ENCODE data around the gene CDK14.

- TF ChIP-seq CTCF (IDR thresholded peaks at IDR 0.05) = no peak
- TF ChIP-seq POLR2A (IDR thresholded peaks at IDR 0.05) = no peak
Measured at GRCh38 chr7:91013078-91013477, 417.0 kb downstream of the CDK14 start.

All from ovary (tissue), 3 donors.